ENCODE measurements around the gene TTLL7. TPM values are rescaled to one million over a fixed set of nuclear protein-coding genes. Genes with fewer than 3 reads are reported as not detected.

TTLL7 gene
- total RNA-seq, 1 experiment from 2014 or later, result 2.0 TPM

- ChIA-PET CTCF (interaction anchor here (0.8 to 1.4 kb wide), 2 partner anchors 9 to 423 kb away, joined by 3 to 4 read pairs; no protein-coding TSS in a partner anchor), POLR2A (no interaction called here)
- no peaks in the 10 kb centered on the region for H3K27me3 Mint-ChIP-seq (ENCODE audit: insufficient read depth, unreplicated experiment)
- peaks cover 11% of the 10 kb centered on the region for H3K9me3 Mint-ChIP-seq (ENCODE audit: unreplicated experiment)
- TF ChIP-seq CTCF (IDR thresholded peaks at IDR 0.05; ENCODE audit: unreplicated experiment), result no peak
- intact Hi-C loops (cut with micrococcal nuclease), result no loop called here
- DNase-seq (ENCODE audit: unreplicated experiment), result no peak
- no TSS peak for BruUV-seq (replicated peaks)
- no peaks in the 10 kb centered on the region for H3K4me1 Mint-ChIP-seq (ENCODE audit: insufficient read depth, unreplicated experiment)
- H3K27ac Mint-ChIP-seq (ENCODE audit: low read depth, unreplicated experiment), result no peak overlapping the region
- H3K36me3 Mint-ChIP-seq (ENCODE audit: insufficient read depth, unreplicated experiment), result no peaks in the 10 kb centered on the region
- H3K4me3 Mint-ChIP-seq (ENCODE audit: unreplicated experiment), result no peak overlapping the region
Observed at GRCh38 chr1:84010136-84010535, 11.2 kb upstream of the TTLL7 start.

GRCh38 chr1:84008631-84009030, 9.7 kb upstream of the TTLL7 start:
- Mint-ChIP-seq H3K4me1 (ENCODE audit: insufficient read depth, unreplicated experiment) (no peaks in the 10 kb centered on the region), H3K4me3 (ENCODE audit: unreplicated experiment) (no peak overlapping the region), H3K9me3 (ENCODE audit: unreplicated experiment) (peaks cover 11% of the 10 kb centered on the region), H3K36me3 (ENCODE audit: insufficient read depth, unreplicated experiment) (no peaks in the 10 kb centered on the region), H3K27me3 (ENCODE audit: insufficient read depth, unreplicated experiment) (no peaks in the 10 kb centered on the region), H3K27ac (ENCODE audit: low read depth, unreplicated experiment) (no peak overlapping the region)
- POLR2A ChIA-PET, result interaction anchor here (1.2 kb wide), 1 partner anchor 8 kb away, joined by 3 read pairs; no protein-coding TSS in a partner anchor
- DNase-seq (ENCODE audit: unreplicated experiment), result no peak
- CTCF ChIA-PET, result interaction anchor here (1.4 kb wide), 1 partner anchor 425 kb away, joined by 3 read pairs; no protein-coding TSS in a partner anchor
- TF ChIP-seq CTCF (IDR thresholded peaks at IDR 0.05; ENCODE audit: unreplicated experiment), result no peak
- no TSS peak for BruUV-seq (replicated peaks)
- intact Hi-C loops (cut with micrococcal nuclease), result no loop called here

GRCh38 chr1:84006591-84006990, 7.7 kb upstream of the TTLL7 start:
- intact Hi-C loops (cut with micrococcal nuclease), result no loop called here
- no TSS peak for BruUV-seq (replicated peaks)
- Mint-ChIP-seq H3K27me3 (ENCODE audit: insufficient read depth, unreplicated experiment) (no peaks in the 10 kb centered on the region), H3K36me3 (ENCODE audit: insufficient read depth, unreplicated experiment) (no peaks in the 10 kb centered on the region), H3K27ac (ENCODE audit: low read depth, unreplicated experiment) (no peak overlapping the region), H3K9me3 (ENCODE audit: unreplicated experiment) (peaks cover 11% of the 10 kb centered on the region), H3K4me1 (ENCODE audit: insufficient read depth, unreplicated experiment) (no peaks in the 10 kb centered on the region), H3K4me3 (ENCODE audit: unreplicated experiment) (no peak overlapping the region)
- no peak for TF ChIP-seq CTCF (IDR thresholded peaks at IDR 0.05; ENCODE audit: unreplicated experiment)
- CTCF ChIA-PET, result no interaction called here
- no peak for DNase-seq (ENCODE audit: unreplicated experiment)
- POLR2A ChIA-PET, result no interaction called here

GRCh38 chr1:84001501-84001900, 2.6 kb upstream of the TTLL7 start:
- no peak for DNase-seq (ENCODE audit: unreplicated experiment)
- Mint-ChIP-seq H3K27ac (ENCODE audit: low read depth, unreplicated experiment) (no peak overlapping the region), H3K4me1 (ENCODE audit: insufficient read depth, unreplicated experiment) (no peaks in the 10 kb centered on the region), H3K36me3 (ENCODE audit: insufficient read depth, unreplicated experiment) (no peaks in the 10 kb centered on the region), H3K4me3 (ENCODE audit: unreplicated experiment) (no peak overlapping the region), H3K9me3 (ENCODE audit: unreplicated experiment) (peaks cover 4% of the 10 kb centered on the region), H3K27me3 (ENCODE audit: insufficient read depth, unreplicated experiment) (no peaks in the 10 kb centered on the region)
- ChIA-PET CTCF (interaction anchor here (0.6 to 0.7 kb wide), 2 partner anchors 69 to 1234 kb away, joined by 3 read pairs; no protein-coding TSS in a partner anchor), POLR2A (no interaction called here)
- intact Hi-C loops (cut with micrococcal nuclease), result no loop called here
- no TSS peak for BruUV-seq (replicated peaks)
- no peak for TF ChIP-seq CTCF (IDR thresholded peaks at IDR 0.05; ENCODE audit: unreplicated experiment)
